Peyer's patch (tissue), 4 donors: ENCODE data around the gene ZNF853.

ENCODE experiments used
- CTCF ChIP-seq, 6 experiments: fragments of 450-650 bp in 4 of 6; fragments of 200-600 bp in 2 of 6; sonication (generic) in 1 of 6; IDR thresholded peaks; one replicate each; pipeline ENCODE4 v1.5.1; 2017 to 2019; ENCODE audit warnings: antibody characterized with exemption in 6 of 6, mild to moderate bottlenecking in 3 of 6, moderate library complexity in 1 of 6
- POLR2A ChIP-seq, 2 donors: fragments of 450-650 bp; IDR thresholded peaks; one replicate each; pipeline ENCODE4 v1.5.1; 2017; ENCODE audit warnings: antibody characterized with exemption in 2 of 2, mild to moderate bottlenecking in 2 of 2, moderate library complexity in 2 of 2

- TF ChIP-seq CTCF (IDR thresholded peaks at IDR 0.05) (no peak), POLR2A (IDR thresholded peaks at IDR 0.05) (no peak)
These were observed 37.9 kb downstream of the ZNF853 start for GRCh38 chr7:6653071-6654003.
